Fibroblast of lung (primary cell): ENCODE data around the gene ANO2. TPM values are rescaled to one million over a fixed set of nuclear protein-coding genes. Genes with fewer than 3 reads are reported as not detected.

Source experiments
- DNase-seq, 2 donors: peaks; one replicate each; pipeline versions ENCODE4 v3.0.0 to v3.0.0-alpha.2; 2010; ENCODE audit warnings: low read depth in 2 of 2
- H2AFZ ChIP-seq: 2 replicates; pipeline ENCODE4 v1.5.1; 2012; ENCODE audit warnings: low read length, control low read depth, inconsistent platforms
- H3K27ac ChIP-seq: 2 replicates; pipeline ENCODE4 v1.5.1; 2011; ENCODE audit warnings: low read length, control low read depth; ENCODE audit not compliant: insufficient read depth
- H3K27me3 ChIP-seq: 2 replicates; pipeline ENCODE4 v1.5.1; 2011; ENCODE audit warnings: mild to moderate bottlenecking, low read length; ENCODE audit not compliant: control insufficient read depth, insufficient read depth
- H3K36me3 ChIP-seq: 2 replicates; pipeline ENCODE4 v1.5.1; 2011; ENCODE audit warnings: low read length; ENCODE audit not compliant: control insufficient read depth, insufficient read depth
- H3K4me1 ChIP-seq: 2 replicates; pipeline ENCODE4 v1.5.1; 2011; ENCODE audit warnings: low read length; ENCODE audit not compliant: control insufficient read depth, insufficient read depth; ENCODE audit errors: extremely low read depth
- H3K4me2 ChIP-seq: 2 replicates; pipeline ENCODE4 v1.5.1; 2011; ENCODE audit warnings: low read length, control low read depth; ENCODE audit not compliant: insufficient read depth; ENCODE audit errors: extremely low read depth
- H3K4me3 ChIP-seq, 4 experiments: fragments of 200-600 bp in 1 of 4; sonication (generic) in 1 of 4; replicated peaks in 1 of 4; 2 replicates each; pipeline ENCODE4 v1.5.1; 2011 to 2016; ENCODE audit warnings: low read length in 4 of 4, low read depth in 3 of 4, mild to moderate bottlenecking in 3 of 4, control low read depth in 2 of 4, inconsistent platforms in 1 of 4, mixed read lengths in 1 of 4; ENCODE audit not compliant: insufficient read depth in 1 of 4; ENCODE audit errors: control extremely low read depth in 1 of 4
- H3K79me2 ChIP-seq: 2 replicates; pipeline ENCODE4 v1.5.1; 2012; ENCODE audit warnings: mild to moderate bottlenecking, low read length, inconsistent platforms; ENCODE audit not compliant: control insufficient read depth, insufficient read depth
- H3K9ac ChIP-seq: 2 replicates; pipeline ENCODE4 v1.5.1; 2011; ENCODE audit warnings: mild to moderate bottlenecking, low read length, control low read depth; ENCODE audit not compliant: insufficient read depth
- H3K9me3 ChIP-seq: 2 replicates; pipeline ENCODE4 v1.5.1; 2012; ENCODE audit warnings: low read depth, low read length; ENCODE audit not compliant: control insufficient read depth, insufficient read depth
- H4K20me1 ChIP-seq: 2 replicates; pipeline ENCODE4 v1.5.1; 2011; ENCODE audit warnings: low read length; ENCODE audit not compliant: control insufficient read depth, insufficient read depth; ENCODE audit errors: extremely low read depth
- EZH2 ChIP-seq: IDR thresholded peaks from 2 replicates; pipeline ENCODE4 v1.5.1; 2012; ENCODE audit warnings: low read length, control low read depth, mild to moderate bottlenecking; ENCODE audit errors: missing control alignments
- polyA plus RNA-seq, 2 donors: library from polyadenylated mRNA; depleted of rRNA in 1 of 2; stranded (reverse) in 1 of 2; unstranded in 1 of 2; fragments of >200 nt; gene quantifications; 2 replicates each; pipeline ENCODE4 v1.2.1, GENCODE V29; 2011 to 2012; ENCODE audit warnings: missing spikeins in 1 of 2
- total RNA-seq: library from RNA; depleted of rRNA; stranded (reverse); fragments of >200 nt; gene quantifications from 2 replicates; pipeline ENCODE4 v1.2.1, GENCODE V29; 2014
- TF ChIP-seq, protein P1 (sequence below), 2 donors: IDR thresholded peaks in 1 of 2; conservative IDR thresholded peaks in 1 of 2; 1 replicate in 1 of 2; 2 replicates in 1 of 2; pipeline ENCODE4 v1.5.1; 2011 to 2012; ENCODE audit warnings: low read length in 2 of 2, control low read depth in 1 of 2, inconsistent platforms in 1 of 2, low read depth in 1 of 2, mild to moderate bottlenecking in 1 of 2

ANO2 gene
- total and polyA plus RNA-seq, 2 donors (not counting 1 experiment from before 2014, with no cell fraction given) = 0.15 to 0.17 TPM

GRCh38 chr12:5817246-5817645 lies 127.8 kb downstream of the ANO2 start:
- Histone ChIP-seq H4K20me1 (no peaks in the 10 kb centered on the region), H3K36me3 (no peaks in the 10 kb centered on the region), H3K79me2 (no peaks in the 10 kb centered on the region), H3K27me3 (no peaks in the 10 kb centered on the region), H3K4me1 (no peaks in the 10 kb centered on the region), H2AFZ (no peak overlapping the region), H3K4me2 (no peak overlapping the region), H3K4me3 (no peak overlapping the region), H3K9ac (no peak overlapping the region), H3K27ac (no peak overlapping the region), H3K9me3 (no peaks in the 10 kb centered on the region)
- TF ChIP-seq, protein P1, sequence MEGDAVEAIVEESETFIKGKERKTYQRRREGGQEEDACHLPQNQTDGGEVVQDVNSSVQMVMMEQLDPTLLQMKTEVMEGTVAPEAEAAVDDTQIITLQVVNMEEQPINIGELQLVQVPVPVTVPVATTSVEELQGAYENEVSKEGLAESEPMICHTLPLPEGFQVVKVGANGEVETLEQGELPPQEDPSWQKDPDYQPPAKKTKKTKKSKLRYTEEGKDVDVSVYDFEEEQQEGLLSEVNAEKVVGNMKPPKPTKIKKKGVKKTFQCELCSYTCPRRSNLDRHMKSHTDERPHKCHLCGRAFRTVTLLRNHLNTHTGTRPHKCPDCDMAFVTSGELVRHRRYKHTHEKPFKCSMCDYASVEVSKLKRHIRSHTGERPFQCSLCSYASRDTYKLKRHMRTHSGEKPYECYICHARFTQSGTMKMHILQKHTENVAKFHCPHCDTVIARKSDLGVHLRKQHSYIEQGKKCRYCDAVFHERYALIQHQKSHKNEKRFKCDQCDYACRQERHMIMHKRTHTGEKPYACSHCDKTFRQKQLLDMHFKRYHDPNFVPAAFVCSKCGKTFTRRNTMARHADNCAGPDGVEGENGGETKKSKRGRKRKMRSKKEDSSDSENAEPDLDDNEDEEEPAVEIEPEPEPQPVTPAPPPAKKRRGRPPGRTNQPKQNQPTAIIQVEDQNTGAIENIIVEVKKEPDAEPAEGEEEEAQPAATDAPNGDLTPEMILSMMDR (conservative IDR thresholded peaks at IDR 0.05 in 1 of 2, IDR thresholded peaks at IDR 0.05 in 1 of 2; ENCODE audit: low read depth in 1 of 2, low read length in 2 of 2) = no peak
- TF ChIP-seq EZH2 = no peak
- no peak for DNase-seq

DNA sequence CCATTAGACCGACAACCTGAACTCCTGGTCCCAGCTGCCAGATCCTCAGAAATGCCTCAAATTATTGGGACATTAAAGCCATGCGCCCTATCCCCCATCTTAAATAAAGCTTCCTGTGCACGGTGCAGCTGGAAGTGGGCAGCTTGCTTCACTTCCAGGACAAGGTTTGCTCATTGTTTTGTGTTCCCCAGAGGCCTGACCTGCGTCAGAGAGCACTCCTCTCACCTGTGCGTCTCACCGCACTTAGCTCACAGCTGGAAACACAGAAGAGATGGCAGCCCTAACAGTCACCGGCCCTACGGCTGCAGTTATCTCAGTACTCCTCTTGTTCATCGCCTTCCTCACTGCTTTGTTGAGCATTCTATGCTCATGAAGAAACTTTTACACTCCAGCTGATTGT lies 135.5 kb downstream of the ANO2 start:
- no peak for DNase-seq
- Histone ChIP-seq H3K4me3 (no peak overlapping the region), H3K27ac (no peak overlapping the region), H3K9me3 (no peaks in the 10 kb centered on the region), H3K9ac (no peak overlapping the region), H3K4me1 (no peaks in the 10 kb centered on the region), H3K27me3 (no peaks in the 10 kb centered on the region), H3K4me2 (no peak overlapping the region), H3K79me2 (no peaks in the 10 kb centered on the region), H4K20me1 (no peaks in the 10 kb centered on the region), H2AFZ (no peak overlapping the region), H3K36me3 (no peaks in the 10 kb centered on the region)
- no peak for TF ChIP-seq EZH2
- TF ChIP-seq, protein P1 (conservative IDR thresholded peaks at IDR 0.05 in 1 of 2, IDR thresholded peaks at IDR 0.05 in 1 of 2; ENCODE audit: low read depth in 1 of 2, low read length in 2 of 2) = no peak

- H3K79me2 ChIP-seq = no peaks in the 10 kb centered on the region
Observed at GRCh38 chr12:5808981-5809380, 136.1 kb downstream of the ANO2 start.

More at GRCh38 chr12:5808981-5809380, 136.1 kb downstream of the ANO2 start:
- H3K4me3 ChIP-seq = no peak overlapping the region
- H3K27ac ChIP-seq = no peak overlapping the region
- no peak overlapping the region for H2AFZ ChIP-seq
- H3K4me2 ChIP-seq = no peak overlapping the region
- no peaks in the 10 kb centered on the region for H3K36me3 ChIP-seq
- no peaks in the 10 kb centered on the region for H3K4me1 ChIP-seq
- H3K9me3 ChIP-seq = no peaks in the 10 kb centered on the region
- peak; percentile 60 to 95 for DNase-seq
- no peaks in the 10 kb centered on the region for H3K27me3 ChIP-seq
- no peak overlapping the region for H3K9ac ChIP-seq
- TF ChIP-seq EZH2 = no peak
- TF ChIP-seq, protein P1 (conservative IDR thresholded peaks at IDR 0.05 in 1 of 2, IDR thresholded peaks at IDR 0.05 in 1 of 2; ENCODE audit: low read depth in 1 of 2, low read length in 2 of 2) = no peak
- H4K20me1 ChIP-seq = no peaks in the 10 kb centered on the region
